HepG2 (cell line): ENCODE measurements around the gene ETS1. TPM values are rescaled to one million over a fixed set of nuclear protein-coding genes. Genes with fewer than 3 reads are reported as not detected.

ENCODE experiments used
- ATAC-seq: fragments of 200-7000 bp; cut with Tn5 transposase; 3 replicates; pipeline ENCODE4 v1.9.1; 2020; ENCODE audit warnings: mild to moderate bottlenecking, moderate library complexity
- BruUV-seq: library from RNA; stranded (reverse); fragments of 400-500 nt; replicated peaks from 2 replicates; lab custom pipeline; 2021; lab: Mats Ljungman, UMichigan
- CTCF ChIA-PET: fragments of 300-600 bp; formaldehyde crosslinking; extraction: SDS; loops from one replicate; lab custom pipeline; 2021; ENCODE audit warnings: low total read pairs, inconsistent platforms, low intra/inter-chr PET ratio; lab: Yijun Ruan, JAX
- POLR2A ChIA-PET: fragments of 350-600 bp; sonication (Branson Sonifier 250); formaldehyde crosslinking; loops from one replicate; lab custom pipeline; 2020; ENCODE audit warnings: antibody characterized with exemption, inconsistent platforms; lab: Yijun Ruan, JAX
- DNase-seq: peaks from one replicate; pipeline ENCODE4 v3.0.0-alpha.2; 2015; ENCODE audit warnings: low spot score
- FAIRE-seq: peaks from 3 replicates; lab custom pipeline; 2011; peaks lifted over from hg19 to GRCh38; lab: Jason Lieb, UNC
- H2AFZ ChIP-seq: one replicate; pipeline ENCODE4 v1.6.1; 2011; ENCODE audit warnings: low read length, inconsistent platforms
- H3K27ac ChIP-seq: fragments of 300-600 bp; 3 replicates; pipeline ENCODE4 v1.8.0; 2011; ENCODE audit warnings: mixed run types, mild to moderate bottlenecking, mixed read lengths, low read length, inconsistent platforms; ENCODE audit not compliant: insufficient read depth; ENCODE audit errors: extremely low read length
- H3K27me3 ChIP-seq, 2 experiments: fragments of 200-600 bp in 1 of 2; 2 replicates in 1 of 2; 3 replicates in 1 of 2; pipeline versions ENCODE4 v1.6.0 to v1.8.0; 2011; ENCODE audit warnings: low read length in 2 of 2, mild to moderate bottlenecking in 2 of 2, moderate library complexity in 2 of 2, inconsistent platforms in 1 of 2; ENCODE audit not compliant: insufficient read depth in 2 of 2, control insufficient read depth in 1 of 2
- H3K36me3 ChIP-seq, 2 experiments: fragments of 200-600 bp in 1 of 2; replicated peaks in 1 of 2; 2 replicates in 1 of 2; 3 replicates in 1 of 2; pipeline versions ENCODE4 v1.5.1 to v1.8.0; 2011; ENCODE audit warnings: low read length in 2 of 2, inconsistent platforms in 1 of 2; ENCODE audit not compliant: insufficient read depth in 2 of 2, control insufficient read depth in 1 of 2
- H3K4me1 ChIP-seq: 2 replicates; pipeline ENCODE4 v1.5.1; 2012; ENCODE audit warnings: low read length, inconsistent platforms; ENCODE audit not compliant: insufficient read depth
- H3K4me2 ChIP-seq: 2 replicates; pipeline ENCODE4 v1.6.0; 2011; ENCODE audit warnings: low read depth, low read length, inconsistent platforms
- H3K4me3 ChIP-seq, 3 experiments: fragments of 200-600 bp in 1 of 3; sonication (generic), shearing (Covaris generic) in 1 of 3; replicated peaks in 1 of 3; 2 replicates each; pipeline ENCODE4 v1.5.1; 2011 to 2016; ENCODE audit warnings: low read length in 3 of 3, inconsistent platforms in 2 of 3, low read depth in 2 of 3, mild to moderate bottlenecking in 2 of 3, control low read depth in 1 of 3, mixed read lengths in 1 of 3; ENCODE audit not compliant: insufficient read depth in 1 of 3
- H3K79me2 ChIP-seq: one replicate; pipeline ENCODE4 v1.6.1; 2011; ENCODE audit warnings: low read length, inconsistent platforms; ENCODE audit not compliant: insufficient read depth
- H3K9ac ChIP-seq: 2 replicates; pipeline ENCODE4 v1.6.0; 2011; ENCODE audit warnings: mild to moderate bottlenecking, low read depth, low read length, inconsistent platforms; ENCODE audit not compliant: insufficient read depth
- H3K9me3 ChIP-seq: 2 replicates; pipeline ENCODE4 v1.5.1; 2012; ENCODE audit warnings: mild to moderate bottlenecking, low read length
- H4K20me1 ChIP-seq: 2 replicates; pipeline ENCODE4 v1.6.0; 2011; ENCODE audit warnings: inconsistent platforms, mild to moderate bottlenecking, low read length, moderate library complexity; ENCODE audit not compliant: insufficient read depth
- KDM5A ChIP-seq: fragments of 200-600 bp; sonication (generic); IDR thresholded peaks from 2 replicates; pipeline ENCODE4 v1.7.0; 2018; ENCODE audit warnings: antibody characterized with exemption, mild to moderate bottlenecking, low read length, borderline replicate concordance
- MIER2 ChIP-seq: IDR thresholded peaks from 2 replicates; pipeline ENCODE4 v1.6.1; 2016; ENCODE audit warnings: missing biosample characterization, missing genetic modification reagents
- SP5 ChIP-seq: IDR thresholded peaks from 2 replicates; pipeline ENCODE4 v1.6.1; 2016; ENCODE audit warnings: low read depth, borderline replicate concordance
- ZNF589 ChIP-seq: sonication (generic); formaldehyde crosslinking; conservative IDR thresholded peaks from 2 replicates; pipeline ENCODE4 v1.8.0; 2022; ENCODE audit warnings: mild to moderate bottlenecking, moderate library complexity, missing genetic modification reagents
- ZNF670 ChIP-seq: sonication (generic); formaldehyde crosslinking; IDR thresholded peaks from 2 replicates; pipeline ENCODE4 v1.8.0; 2022; ENCODE audit warnings: mild to moderate bottlenecking, missing genetic modification reagents, borderline replicate concordance
- WGBS: methylation state at CpG from one replicate; pipeline ENCODE4 v1.1.6; 2017; ENCODE audit warnings: low lambda C conversion rate; 5-methylcytosine and 5-hydroxymethylcytosine counted together
- in situ Hi-C: cut with HindIII; loops from 2 replicates; pipeline ENCODE4 v1.10.0; 2017; ENCODE audit warnings: low pct_unique_long_range_greater_than_20kb; ENCODE audit not compliant: extremely low pct_ligation_motif_present
- intact Hi-C: fragments of 100-400 bp; cut with micrococcal nuclease; formaldehyde crosslinking; loops from one replicate; pipeline ENCODE4 v1.10.0; 2022; ENCODE audit not compliant: unreplicated experiment
- polyA plus RNA-seq, 8 experiments: library from polyadenylated mRNA; depleted of rRNA in 3 of 8; stranded (reverse) in 7 of 8; unstranded in 1 of 8; fragments of >200 nt; fragmentation: Illumina TruSeq in 4 of 8; extraction: Trizol in 4 of 8; gene quantifications; 2 replicates each; pipeline versions ENCODE4 v1.2.1 to v1.2.3, GENCODE V29; 2011 to 2016; ENCODE audit warnings: low read depth in 4 of 8, missing spikeins in 1 of 8, mixed read lengths in 1 of 8; ENCODE audit not compliant: insufficient read depth in 1 of 8
- total RNA-seq, 5 experiments: library from RNA; depleted of rRNA; stranded (reverse); fragments of >200 nt; fragmentation: Illumina TruSeq; extraction: Trizol; gene quantifications; 2 replicates each; pipeline ENCODE4 v1.2.3, GENCODE V29; 2016; ENCODE audit warnings: low read depth in 1 of 5
- TF ChIP-seq, protein P1 (sequence below): sonication (generic); formaldehyde crosslinking; IDR thresholded peaks from 2 replicates; pipeline ENCODE4 v1.8.0; 2022; ENCODE audit warnings: mild to moderate bottlenecking, missing genetic modification reagents; ENCODE audit not compliant: insufficient replicate concordance
- TF ChIP-seq, protein P2 (sequence below): sonication (generic); formaldehyde crosslinking; IDR thresholded peaks from 2 replicates; pipeline ENCODE4 v1.4.0; 2020; ENCODE audit warnings: missing genetic modification reagents
- TF ChIP-seq, protein P3 (sequence below): sonication (generic); formaldehyde crosslinking; IDR thresholded peaks from 2 replicates; pipeline ENCODE4 v1.5.0; 2020; ENCODE audit warnings: mild to moderate bottlenecking, missing genetic modification reagents

Gene ETS1
- total and polyA plus RNA-seq, 2 of the 13 experiments (the other 11 are each of a cell fraction or from before 2014, with no cell fraction given), result 0.18 to 0.34 TPM

- WGBS, result 45% methylated on average over 6 of the region's 6 CpGs
- ATAC-seq (no peak), FAIRE-seq (no peak), DNase-seq (no peak)
- H2AFZ ChIP-seq, result peak overlapping the region; percentile 94
- CTCF ChIA-PET, result no interaction called here
- H3K4me2 ChIP-seq, result peak overlapping the region; percentile 91
- POLR2A ChIA-PET, result no interaction called here
- no peak overlapping the region for H3K27ac ChIP-seq
- peaks cover 0 to 8% of the 10 kb centered on the region in 2 experiments; a peak in 4 of 5 replicates for H3K27me3 ChIP-seq
- no peaks in the 10 kb centered on the region for H4K20me1 ChIP-seq
- H3K4me3 ChIP-seq, result peak overlapping the region; percentile 58 to 74 (median 58); a peak in 5 of 6 replicates
- TF ChIP-seq, protein P1, sequence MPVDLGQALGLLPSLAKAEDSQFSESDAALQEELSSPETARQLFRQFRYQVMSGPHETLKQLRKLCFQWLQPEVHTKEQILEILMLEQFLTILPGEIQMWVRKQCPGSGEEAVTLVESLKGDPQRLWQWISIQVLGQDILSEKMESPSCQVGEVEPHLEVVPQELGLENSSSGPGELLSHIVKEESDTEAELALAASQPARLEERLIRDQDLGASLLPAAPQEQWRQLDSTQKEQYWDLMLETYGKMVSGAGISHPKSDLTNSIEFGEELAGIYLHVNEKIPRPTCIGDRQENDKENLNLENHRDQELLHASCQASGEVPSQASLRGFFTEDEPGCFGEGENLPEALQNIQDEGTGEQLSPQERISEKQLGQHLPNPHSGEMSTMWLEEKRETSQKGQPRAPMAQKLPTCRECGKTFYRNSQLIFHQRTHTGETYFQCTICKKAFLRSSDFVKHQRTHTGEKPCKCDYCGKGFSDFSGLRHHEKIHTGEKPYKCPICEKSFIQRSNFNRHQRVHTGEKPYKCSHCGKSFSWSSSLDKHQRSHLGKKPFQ, result no peak
- TF ChIP-seq SP5 (CRISPR knock-in tag), result no peak
- TF ChIP-seq MIER2 (CRISPR knock-in tag), result no peak
- TF ChIP-seq, protein P2, sequence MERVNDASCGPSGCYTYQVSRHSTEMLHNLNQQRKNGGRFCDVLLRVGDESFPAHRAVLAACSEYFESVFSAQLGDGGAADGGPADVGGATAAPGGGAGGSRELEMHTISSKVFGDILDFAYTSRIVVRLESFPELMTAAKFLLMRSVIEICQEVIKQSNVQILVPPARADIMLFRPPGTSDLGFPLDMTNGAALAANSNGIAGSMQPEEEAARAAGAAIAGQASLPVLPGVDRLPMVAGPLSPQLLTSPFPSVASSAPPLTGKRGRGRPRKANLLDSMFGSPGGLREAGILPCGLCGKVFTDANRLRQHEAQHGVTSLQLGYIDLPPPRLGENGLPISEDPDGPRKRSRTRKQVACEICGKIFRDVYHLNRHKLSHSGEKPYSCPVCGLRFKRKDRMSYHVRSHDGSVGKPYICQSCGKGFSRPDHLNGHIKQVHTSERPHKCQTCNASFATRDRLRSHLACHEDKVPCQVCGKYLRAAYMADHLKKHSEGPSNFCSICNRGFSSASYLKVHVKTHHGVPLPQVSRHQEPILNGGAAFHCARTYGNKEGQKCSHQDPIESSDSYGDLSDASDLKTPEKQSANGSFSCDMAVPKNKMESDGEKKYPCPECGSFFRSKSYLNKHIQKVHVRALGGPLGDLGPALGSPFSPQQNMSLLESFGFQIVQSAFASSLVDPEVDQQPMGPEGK (CRISPR knock-in tag), result no peak
- TF ChIP-seq ZNF589, result no peak
- no peak for TF ChIP-seq KDM5A
- TF ChIP-seq, protein P3, sequence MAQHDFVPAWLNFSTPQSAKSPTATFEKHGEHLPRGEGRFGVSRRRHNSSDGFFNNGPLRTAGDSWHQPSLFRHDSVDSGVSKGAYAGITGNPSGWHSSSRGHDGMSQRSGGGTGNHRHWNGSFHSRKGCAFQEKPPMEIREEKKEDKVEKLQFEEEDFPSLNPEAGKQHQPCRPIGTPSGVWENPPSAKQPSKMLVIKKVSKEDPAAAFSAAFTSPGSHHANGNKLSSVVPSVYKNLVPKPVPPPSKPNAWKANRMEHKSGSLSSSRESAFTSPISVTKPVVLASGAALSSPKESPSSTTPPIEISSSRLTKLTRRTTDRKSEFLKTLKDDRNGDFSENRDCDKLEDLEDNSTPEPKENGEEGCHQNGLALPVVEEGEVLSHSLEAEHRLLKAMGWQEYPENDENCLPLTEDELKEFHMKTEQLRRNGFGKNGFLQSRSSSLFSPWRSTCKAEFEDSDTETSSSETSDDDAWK, result no peak
- no peak for TF ChIP-seq ZNF670 (CRISPR knock-in tag)
- H3K36me3 ChIP-seq, result no peaks in the 10 kb centered on the region
- in situ Hi-C loops, result no loop called here
- H3K9ac ChIP-seq, result peak overlapping the region; percentile 55; the same call in 1 of the 2 replicates
- no peaks in the 10 kb centered on the region for H3K9me3 ChIP-seq
- intact Hi-C loops, result loop anchor here (2.0 kb wide), 1 partner anchor 74 kb away; no protein-coding TSS in a partner anchor
- H3K79me2 ChIP-seq, result no peaks in the 10 kb centered on the region
- peaks cover 8% of the 10 kb centered on the region for H3K4me1 ChIP-seq
- no TSS peak for BruUV-seq
Observed at GRCh38 chr11:128522943-128523518, 64.3 kb downstream of the ETS1 start.
